Stimulated activated CD8-positive, alpha-beta memory T cell treated with anti-CD3 and anti-CD28 coated beads, Interleukin-4, amount 100 ng/mL, for 48 hours (primary cell): ENCODE data around the gene PSMG3.

Experiments used
- DNase-seq: peaks from one replicate; pipeline ENCODE4 v3.0.0-alpha.2; 2020

Gene PSMG3, protein sequence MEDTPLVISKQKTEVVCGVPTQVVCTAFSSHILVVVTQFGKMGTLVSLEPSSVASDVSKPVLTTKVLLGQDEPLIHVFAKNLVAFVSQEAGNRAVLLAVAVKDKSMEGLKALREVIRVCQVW

DNA sequence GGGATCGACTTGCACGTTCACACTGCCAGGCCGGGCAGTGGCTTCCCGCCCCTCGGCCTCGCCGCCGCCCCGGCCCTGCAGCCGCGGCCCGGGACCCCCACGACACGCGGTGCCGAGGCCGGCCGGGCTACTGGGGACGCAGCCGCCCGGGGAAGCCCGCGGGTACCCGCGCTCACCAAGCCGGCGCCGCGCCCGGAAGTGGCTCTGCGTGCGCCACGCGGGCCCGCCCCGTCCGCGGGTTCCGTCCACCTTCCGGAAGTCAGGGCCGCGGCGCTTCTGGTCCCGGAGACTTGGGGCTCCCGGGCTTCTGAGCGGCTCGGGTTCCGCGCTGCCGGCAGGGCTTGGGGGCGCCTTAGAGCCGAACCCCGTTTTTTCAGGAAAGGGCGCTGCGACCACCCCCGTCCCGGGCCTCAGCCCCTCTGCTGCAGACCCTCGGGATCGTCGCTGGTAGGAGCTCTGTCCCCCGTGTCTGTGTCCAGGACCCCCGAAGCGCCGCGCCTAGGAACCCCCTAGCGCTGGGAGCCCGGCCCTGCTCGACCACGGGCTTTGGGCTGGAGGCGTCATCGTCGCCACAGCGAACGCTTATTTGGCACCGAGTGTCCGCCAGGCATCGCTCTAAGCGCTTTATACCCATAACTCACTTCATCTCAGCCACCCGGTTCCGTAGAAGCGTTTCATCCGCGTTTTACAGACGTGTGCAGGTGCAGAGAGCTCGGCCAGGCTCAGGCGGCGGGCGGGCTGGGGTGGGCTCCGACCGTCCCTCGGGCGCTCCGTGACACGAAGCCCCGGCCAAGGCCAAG, at the start of gene PSMG3:
PSMG3 (minus strand) TSS at position 200 of the 800 bp plus-strand sequence. CDS start 693 bp downstream, outside the sequence.
- DNase-seq: peak; percentile 93

DNA sequence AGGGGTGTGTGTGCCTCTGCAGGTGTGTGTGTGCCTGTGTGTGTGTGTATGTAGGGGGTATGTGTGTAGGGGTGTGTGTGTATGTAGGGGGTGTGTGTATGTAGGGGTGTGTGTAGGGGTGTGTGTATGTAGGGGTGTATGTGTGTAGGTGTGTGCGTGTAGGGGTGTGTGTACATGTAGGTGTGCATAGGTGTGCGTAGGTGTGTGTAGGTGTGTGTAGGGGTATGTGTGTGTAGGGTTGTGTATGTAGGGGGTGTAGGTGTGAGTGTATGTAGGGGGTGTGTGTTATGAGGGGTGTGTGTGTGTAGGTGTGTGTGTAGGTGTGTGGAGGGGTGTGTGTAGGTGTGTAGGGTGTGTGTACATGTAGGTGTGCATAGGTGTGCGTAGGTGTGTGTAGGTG, 48.6 kb upstream of the PSMG3 start:
- no peak for DNase-seq

DNA sequence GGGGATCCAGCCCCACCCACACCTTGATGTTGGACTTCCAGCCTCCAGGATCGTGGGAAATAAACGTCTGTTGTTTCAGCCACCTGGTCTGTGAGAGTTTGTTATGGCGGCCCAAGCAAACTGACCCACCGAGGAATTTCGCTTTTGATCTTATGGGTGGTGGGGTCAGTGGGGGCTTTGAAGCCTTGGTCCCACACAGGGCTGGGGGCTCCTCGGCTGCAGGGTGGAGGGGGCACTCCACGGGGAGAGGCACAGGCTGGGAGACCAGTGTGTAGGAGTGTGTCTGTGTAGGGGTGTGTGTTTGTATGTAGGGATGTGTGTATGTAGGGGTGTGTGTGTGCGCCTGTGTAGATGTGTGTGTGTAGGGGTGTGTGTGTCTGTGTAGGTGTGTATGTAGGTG, 48.1 kb upstream of the PSMG3 start:
- DNase-seq: no peak

DNA sequence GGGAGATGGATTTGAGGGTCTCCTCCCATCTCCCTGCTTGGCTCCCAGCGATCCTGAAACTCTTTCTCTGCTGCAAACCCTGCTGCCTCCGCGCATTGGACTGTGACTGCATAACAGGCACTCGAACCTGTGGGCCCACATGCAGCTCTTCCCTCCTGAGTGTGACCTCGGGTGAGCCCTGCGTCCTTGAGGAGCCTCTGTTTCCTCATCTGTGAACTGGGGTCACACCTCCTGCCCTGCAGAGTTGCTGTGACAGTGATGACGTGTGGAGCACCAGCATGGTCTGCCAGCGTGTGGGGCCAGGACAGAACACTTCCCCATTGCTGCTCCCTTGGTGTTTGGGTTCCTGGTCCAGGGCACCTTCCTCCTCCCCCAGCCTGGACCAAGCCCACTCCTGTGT, 46.9 kb upstream of the PSMG3 start:
- DNase-seq: no peak

DNA sequence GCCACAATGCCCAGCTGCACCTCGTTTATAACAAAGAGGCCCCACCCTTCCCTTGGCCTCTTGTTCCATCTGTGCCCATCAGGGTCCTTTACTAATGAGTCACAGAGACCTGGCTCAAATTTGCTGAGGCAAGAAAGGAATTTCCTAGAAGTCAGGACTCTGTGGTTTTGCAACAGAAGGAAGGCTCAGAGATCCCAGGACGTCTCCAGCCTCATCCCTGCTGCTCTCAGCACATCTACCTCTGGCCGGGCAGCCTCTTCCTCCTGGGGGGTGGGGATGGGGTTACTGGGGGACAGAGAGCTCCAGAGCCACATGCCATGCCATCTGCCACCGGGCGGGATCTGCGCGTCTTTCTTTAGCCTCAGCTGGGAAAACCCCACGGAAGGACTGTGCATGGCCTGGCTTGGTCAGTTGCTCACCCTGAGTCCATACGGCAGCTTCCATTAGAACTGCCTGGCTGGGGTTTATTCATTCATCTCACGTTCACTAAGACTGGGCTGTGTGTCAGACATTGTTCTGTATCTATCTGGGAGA, 41.9 kb upstream of the PSMG3 start:
- DNase-seq: no peak

DNA sequence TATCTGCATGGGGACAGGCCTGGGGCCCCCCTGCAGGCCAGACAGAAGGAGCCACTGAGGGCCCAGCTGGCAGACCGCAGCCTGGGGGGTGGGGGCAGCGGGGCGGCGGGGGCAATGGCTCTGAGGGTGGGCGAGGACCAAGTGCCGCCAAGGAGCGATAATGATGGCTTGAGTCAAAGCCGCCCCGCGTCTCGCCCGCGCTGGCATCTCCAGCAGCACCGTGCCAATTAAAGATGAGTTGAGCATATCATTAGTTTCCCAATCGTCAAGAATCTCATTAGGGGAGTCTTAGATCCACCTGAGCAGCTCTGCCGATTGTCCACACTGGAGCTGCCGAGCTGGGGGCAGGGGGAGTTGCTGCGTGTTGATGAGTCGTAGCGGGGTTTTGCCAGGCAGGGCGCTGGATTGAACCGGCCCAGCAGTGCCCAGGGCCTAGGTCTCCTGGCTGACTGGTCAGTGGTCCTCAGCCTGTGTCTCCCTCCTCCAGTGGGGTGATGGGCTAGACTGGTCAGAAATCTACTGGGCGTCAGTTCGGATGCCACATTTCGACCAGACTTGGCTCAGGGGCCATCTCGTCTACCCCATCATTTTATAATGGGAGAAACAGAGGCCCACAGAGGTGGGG, 41.0 kb upstream of the PSMG3 start:
- DNase-seq: no peak

DNA sequence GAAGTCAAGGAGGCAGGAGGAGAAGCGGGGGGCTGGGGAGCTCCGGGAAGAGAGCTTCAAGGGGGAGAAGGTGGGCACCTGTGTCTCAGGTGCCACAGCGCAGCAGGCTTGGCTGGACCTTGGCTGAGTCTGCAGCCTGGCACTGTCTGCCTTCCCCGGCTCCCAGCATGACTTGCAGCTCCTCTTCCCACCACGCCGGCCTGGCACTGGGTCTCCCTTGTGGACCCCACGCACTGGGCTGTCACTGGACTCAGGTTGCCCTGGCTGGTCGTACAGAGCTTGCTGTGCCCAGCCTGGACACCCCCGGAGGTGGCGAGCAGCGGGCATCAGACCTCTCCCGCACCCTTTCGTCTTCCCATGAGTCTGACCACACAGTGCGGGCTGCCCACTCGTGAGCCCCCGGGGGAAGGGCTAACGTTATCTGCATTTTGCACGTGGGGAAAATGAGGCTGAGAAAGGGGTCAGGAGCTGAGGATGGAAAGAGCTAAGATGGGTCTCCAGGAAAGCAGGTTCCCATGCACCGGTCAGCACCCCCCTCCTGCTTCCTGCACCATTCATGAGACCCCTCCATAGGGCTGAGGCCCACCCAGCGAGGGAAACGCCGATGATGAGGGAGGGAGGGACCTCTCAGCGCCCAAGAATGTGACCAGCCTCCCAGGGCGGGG, 40.3 kb upstream of the PSMG3 start:
- DNase-seq: no peak

DNA sequence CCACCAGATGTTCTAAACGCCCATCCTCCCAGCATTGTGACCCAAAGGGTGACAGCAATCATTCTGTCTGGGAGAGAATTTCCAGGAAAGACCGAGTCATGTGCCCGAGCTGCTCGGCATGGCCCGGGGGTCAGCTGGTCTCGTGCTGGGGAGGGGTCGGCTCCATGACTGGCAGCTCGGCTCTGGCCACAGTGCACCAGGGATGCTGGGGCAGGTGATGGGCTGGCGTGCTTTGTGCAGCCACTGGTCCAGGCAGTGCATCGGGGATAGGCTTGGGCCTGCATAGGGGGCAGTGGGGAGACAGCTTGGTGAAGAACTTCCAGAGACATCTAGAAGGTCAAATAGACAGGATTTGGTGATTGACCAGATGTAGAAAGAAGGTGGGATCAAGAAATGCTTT, 39.2 kb upstream of the PSMG3 start:
- DNase-seq: no peak

DNA sequence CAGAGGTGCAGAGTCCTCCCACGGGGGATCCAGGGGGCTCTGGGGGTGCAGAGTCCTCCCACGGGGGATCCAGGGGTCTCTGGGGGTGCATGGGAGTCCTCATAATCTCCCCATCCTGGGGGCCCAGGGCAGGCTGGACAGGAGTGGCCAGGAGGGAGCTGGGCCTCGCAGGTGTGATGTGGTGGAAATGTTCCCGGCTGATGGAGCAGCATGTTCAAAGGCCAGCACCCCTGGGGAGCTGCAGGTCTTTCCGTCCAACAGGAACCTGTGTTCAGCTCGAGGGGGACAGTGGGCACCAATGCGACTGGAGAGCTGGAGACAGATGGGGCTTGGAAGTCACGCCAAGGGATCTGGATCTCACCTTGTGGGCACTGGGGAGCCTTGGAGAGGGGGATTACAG, 38.5 kb upstream of the PSMG3 start:
- no peak for DNase-seq

DNA sequence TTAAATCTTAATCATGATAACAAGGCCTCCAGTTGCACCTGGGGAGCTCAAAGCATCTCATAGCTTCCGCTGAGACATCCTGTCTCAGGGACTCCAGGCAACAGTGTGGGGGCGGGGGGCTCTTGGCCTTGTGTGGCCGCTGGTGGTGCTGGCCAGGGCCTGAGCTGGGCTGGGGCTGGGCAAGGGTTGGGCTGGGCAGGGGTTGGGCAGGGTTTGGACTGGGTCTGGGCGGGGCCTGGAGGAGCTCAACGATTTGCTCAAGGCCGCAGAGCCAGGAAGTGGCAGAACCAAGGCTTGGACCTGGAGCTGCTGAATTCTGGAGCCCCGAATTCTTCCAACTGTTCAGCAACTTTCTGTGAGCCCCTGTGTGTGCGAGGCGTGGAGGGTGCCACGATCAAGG, 37.9 kb upstream of the PSMG3 start:
- no peak for DNase-seq

DNA sequence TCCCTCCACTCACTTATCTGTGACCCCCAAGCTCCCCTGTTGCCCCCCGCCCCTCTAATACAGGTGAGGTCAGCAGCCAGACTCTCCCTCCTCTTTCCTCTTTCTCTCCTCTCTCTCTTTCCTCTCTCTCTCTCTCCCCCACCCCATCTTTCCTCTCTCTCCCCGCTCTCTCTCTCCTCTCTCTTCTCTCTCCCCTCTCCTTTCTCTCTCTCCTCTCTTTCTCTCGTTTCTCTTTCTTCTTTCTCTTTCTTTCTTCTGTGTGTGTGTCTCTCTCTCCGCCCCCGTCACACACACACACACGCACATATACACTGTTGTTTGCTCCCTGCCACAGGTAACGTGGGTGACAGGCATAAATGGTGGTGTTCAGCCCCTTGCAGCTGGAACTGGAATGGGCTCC, 37.2 kb upstream of the PSMG3 start:
- no peak for DNase-seq

DNA sequence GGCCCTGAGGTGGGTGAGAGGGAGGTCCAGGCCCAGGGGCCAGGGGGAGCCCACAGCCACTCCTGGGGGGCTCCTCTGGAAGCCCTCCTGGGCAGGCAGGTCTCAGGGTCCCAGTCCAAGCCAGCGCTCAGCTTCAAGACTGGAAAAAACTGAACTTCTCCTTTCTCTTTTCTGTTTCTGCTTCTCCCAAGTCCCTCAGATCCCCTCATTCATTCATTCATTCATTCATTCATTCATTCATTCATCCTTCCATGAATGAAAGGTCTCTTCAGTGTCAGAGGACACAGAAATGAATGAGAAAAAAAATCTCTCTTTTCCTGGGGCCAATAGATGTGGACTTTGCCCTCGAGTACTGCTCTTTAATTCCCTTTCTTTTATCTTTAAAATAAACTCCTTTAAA, 34.6 kb upstream of the PSMG3 start:
- no peak for DNase-seq

DNA sequence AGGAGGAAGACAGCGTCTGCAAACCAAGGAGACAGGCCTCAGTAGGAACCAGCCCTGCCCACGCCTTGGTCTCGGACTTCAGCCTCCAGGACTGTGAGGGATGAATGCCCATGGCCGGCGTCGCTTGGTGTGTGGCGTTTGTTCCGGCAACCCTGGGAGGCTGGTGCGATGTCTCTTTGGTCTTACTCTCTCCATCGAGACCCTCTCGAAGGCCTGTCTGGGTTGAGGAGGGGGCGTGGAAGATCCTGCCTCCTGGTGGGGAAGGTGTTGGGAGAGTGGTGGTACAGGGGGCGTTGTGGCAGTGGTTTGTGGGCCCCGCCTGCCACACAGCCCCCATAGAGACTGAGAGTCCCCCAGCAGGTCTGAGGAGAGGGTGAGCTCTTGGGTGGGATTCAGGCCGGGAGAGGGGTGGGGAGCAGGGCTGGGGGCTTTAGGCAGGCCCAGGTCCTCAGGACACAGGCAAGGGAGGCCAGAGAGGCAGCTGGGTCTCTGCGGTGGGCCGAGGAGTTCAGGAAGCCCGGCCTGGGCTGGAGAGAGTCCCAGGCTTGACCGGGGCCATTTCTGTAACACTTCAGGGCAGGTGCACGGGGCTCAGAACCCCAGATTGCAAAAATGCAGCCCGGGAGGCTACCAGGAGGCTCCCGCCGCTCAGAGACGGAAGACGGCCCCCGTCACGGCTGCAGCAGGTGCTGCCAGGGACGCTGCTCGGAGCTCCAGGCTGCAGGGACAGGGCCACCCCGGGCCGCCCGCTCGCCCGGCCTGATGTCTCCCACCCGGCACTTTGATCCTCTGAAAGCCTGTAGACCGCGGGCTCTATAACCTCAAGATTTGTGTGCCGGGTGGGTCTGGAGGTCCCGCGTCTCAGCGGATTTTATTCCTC, 33.8 kb upstream of the PSMG3 start:
- no peak for DNase-seq

DNA sequence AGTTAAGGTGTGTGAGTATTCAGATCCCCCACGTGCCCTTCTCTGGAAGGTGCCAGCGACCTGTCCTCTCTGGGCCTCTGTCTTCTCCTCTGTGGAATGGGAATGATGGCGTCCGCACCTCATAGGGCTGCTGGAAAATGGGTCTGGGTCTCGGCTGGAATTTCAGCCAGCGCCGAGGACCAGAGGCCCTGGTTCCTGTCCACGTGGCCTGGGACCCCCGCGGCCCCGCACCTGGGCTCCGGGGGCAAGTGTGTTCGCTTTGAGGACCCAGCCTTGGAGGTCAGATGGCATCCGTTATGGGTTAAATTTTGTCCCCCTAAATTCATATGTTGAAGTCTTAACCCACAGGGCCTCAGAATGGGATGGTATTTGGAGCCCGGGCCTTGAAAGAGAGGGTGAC, 32.6 kb upstream of the PSMG3 start:
- DNase-seq: no peak

DNA sequence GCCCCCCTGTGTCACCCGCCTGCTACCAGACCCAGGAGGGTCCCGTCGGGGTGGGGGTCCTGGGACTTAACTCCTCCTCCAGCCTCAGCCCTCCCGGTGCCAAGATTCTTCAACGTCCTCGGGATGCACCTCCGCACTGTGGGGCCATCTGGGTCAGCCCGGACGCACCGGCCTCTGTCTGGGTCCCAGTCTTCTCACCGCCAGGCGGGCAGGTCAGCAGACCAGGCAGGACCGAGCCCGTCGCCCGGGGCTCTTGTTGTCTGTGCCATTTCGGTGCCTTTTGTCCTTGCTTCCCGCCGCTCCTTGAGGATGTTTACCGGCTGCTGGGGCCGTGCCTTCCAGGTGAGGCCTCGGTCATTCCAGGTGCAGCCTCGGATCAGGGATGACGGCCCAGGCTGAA, 32.1 kb upstream of the PSMG3 start:
- no peak for DNase-seq

DNA sequence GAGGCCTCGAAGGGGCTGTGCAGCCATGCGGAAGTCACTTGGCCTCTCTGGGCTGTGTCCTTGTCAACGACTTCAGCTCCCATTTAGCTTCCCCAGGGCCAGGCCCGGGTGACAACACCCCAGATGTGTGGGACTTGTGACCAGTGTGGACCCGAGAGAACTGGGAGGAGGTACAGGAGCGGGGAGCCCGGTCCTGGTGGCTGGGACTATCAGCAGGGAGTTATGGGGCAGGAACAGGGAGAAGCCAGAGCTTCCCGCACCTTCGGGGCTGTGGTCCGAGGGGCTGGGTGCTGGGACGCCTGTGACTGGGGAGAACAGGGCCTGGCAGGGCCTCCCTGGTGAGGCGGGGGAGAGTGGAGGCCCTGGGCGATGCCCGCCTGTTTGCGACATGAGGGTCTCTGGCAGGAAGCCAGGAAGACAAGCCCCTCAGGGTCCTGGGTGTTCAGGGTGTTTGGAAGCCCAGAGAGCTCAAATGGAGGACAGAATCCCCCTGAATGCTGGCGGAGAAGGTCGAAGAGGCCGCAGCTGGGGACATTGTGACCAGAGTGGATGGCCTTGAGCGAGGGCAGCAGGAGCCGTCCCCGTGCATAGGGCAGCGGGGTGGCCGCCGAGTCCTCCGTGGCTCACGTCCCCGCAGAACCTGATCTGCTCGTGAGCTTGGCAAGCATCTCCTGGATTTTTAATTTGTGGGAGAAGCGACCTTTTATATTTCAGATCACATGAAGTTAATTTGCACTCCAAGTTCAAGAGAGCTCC, 30.0 kb upstream of the PSMG3 start:
- DNase-seq: no peak

DNA sequence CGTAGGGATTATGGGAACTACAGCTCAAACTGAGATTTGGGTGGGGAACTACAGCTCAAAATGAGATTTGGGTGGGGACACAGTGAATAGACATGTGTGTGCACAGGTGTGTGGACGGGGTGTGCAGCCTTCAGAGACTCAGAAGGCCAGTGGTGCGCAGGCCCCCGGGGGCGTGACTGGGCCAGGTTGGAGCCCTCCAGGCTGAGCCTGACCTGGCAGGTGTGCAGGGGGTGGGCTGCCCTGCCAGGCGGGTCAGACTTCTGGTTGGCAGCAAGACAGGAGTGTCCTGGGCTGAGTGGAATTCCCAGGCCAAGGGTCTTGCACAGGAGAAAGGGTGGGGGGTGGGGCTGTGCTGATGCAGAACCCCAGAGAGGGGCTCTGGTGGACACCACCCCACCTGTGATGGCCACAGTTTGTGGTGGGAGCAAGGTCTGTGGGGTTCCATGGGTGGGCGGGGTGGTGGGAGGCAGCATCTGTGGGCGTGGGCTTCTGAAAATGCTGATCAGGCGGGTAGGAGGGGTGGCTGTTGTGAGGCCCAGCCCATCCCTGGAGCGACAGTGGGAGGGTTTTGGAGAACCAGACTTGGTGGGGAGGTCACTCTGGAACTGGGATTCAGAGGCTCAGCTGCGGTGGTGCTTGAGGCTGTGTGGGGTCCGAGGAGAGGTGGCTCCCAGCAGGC, 29.3 kb upstream of the PSMG3 start:
- no peak for DNase-seq

DNA sequence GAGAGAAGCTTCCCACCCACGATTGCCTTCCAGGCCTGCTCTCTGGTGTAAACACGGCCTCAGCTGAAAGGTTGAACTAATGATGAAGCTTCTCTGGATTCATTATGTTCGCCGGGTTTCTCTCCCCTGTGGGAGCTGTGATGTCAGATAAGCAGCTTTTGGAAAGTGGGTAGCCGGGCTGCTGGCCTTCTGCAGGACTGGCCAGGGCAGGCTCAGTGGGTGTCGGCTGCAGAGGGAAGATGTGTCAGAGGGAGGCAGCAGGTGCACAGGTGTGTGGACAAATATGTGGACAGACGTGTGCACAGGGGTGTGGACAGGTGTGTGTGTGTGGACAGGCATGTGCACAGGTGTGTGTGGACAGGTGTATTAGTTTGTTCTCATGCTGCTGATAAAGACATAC, 28.5 kb upstream of the PSMG3 start:
- no peak for DNase-seq

DNA sequence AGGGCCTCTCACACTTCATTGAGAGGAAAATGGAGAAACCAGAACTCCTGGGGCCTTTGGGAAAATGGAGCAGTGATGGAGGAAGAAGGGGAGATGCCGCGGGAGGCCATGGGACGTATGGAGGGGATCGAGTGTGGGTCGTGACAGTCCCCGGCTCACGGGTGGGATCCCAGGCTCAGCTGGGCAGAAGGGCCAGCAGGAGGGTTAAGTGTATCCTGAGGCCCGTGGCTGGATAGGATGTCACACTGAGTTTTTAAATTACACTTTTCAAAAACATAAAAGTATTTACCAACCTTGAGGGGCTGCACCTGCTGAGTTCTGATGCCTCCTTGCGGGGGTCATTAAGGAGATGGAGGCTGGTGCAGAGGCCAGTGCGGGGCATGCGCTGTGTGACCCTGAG, 28.0 kb upstream of the PSMG3 start:
- DNase-seq: no peak

DNA sequence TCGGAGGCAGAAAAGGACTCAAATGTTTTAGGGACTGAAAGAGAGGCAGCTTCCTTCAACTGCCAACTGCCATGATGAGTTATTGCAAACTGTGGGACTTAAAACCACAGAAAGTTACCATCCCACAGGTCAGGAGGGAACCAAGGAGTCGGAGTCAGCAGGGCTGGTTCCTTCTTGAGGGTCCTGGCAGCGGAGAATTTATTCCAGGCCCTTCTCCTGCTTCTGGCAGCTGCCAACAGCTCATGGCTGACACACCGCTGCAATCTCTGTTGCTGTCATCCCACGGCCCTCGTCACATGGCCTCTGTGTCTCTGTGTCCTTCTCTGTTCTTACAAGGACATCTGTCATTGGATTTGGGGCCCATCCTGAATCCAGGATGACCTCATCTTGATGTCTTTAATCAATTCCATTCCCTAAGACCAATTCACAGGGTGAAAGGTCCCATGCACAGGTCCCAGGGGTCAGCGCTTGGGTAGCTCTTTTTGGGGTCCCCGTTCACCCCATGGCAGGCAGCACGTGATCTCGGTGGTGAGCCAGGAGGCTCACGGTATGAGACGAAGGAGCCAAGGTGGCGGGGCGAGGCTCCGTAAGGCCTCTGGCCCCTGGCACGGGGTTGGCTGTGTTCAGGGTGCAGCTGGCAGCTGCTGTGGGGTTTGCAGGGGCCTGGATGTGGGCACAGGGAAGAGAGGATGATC, 27.4 kb upstream of the PSMG3 start:
- no peak for DNase-seq
